ENCODE results near the gene TENT4A.

Gene TENT4A

DNA sequence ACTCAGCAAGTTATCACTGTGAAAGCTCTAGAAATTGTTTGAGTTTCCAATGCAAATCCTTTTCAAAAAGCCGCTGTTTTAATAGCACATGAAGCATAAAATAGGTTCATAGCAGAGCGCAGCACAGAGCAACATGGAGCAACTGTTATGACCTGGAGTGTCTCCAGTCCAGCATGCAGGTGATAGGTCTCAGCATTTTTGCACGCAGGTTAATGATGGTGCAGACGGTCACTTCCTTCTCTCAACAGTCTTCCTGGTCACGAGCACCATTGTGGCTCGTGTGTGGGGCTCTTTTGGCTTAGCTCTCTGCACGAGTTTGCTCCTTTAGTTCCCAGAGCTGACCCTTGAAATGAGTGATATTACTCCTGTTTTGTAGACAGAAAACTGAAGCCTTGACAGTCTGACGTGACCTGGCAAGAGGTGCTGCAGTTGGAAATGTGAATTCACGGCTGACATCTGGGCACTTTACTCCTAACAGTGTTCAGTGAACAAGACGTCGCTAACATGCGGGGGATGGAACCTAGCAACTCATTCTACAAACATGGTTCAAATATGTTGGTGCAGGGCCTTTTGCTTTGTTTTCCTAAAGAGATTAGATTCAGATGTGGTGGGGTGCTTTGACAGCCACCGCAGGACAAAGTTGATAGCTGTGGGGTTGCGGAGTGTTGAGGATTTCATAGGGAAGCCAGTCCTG is 10.0 kb downstream of the TENT4A start:
- TF ChIP-seq ESRRG (CRISPR knock-in tag; IDR thresholded peaks at IDR 0.05) (no peak), ZNF8 (CRISPR knock-in tag; IDR thresholded peaks at IDR 0.05) (no peak), PPARA (CRISPR knock-in tag; IDR thresholded peaks at IDR 0.05; ENCODE audit: borderline replicate concordance) (no peak), ZFP30 (CRISPR knock-in tag; IDR thresholded peaks at IDR 0.05) (no peak), ZC3H10 (CRISPR knock-in tag; IDR thresholded peaks at IDR 0.05) (no peak), CSDC2 (CRISPR knock-in tag; IDR thresholded peaks at IDR 0.05) (no peak), TOX (CRISPR knock-in tag; IDR thresholded peaks at IDR 0.05; ENCODE audit: borderline replicate concordance) (no peak), TCF4 (CRISPR knock-in tag; IDR thresholded peaks at IDR 0.05; ENCODE audit: borderline replicate concordance) (no peak), GLIS3 (CRISPR knock-in tag; IDR thresholded peaks at IDR 0.05) (no peak), ARNTL (CRISPR knock-in tag; IDR thresholded peaks at IDR 0.05; ENCODE audit: borderline replicate concordance, low read depth) (no peak)
- TF ChIP-seq, protein P1, sequence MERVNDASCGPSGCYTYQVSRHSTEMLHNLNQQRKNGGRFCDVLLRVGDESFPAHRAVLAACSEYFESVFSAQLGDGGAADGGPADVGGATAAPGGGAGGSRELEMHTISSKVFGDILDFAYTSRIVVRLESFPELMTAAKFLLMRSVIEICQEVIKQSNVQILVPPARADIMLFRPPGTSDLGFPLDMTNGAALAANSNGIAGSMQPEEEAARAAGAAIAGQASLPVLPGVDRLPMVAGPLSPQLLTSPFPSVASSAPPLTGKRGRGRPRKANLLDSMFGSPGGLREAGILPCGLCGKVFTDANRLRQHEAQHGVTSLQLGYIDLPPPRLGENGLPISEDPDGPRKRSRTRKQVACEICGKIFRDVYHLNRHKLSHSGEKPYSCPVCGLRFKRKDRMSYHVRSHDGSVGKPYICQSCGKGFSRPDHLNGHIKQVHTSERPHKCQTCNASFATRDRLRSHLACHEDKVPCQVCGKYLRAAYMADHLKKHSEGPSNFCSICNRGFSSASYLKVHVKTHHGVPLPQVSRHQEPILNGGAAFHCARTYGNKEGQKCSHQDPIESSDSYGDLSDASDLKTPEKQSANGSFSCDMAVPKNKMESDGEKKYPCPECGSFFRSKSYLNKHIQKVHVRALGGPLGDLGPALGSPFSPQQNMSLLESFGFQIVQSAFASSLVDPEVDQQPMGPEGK (CRISPR knock-in tag; IDR thresholded peaks at IDR 0.05; ENCODE audit: borderline replicate concordance): no peak
- TF ChIP-seq, protein P2, sequence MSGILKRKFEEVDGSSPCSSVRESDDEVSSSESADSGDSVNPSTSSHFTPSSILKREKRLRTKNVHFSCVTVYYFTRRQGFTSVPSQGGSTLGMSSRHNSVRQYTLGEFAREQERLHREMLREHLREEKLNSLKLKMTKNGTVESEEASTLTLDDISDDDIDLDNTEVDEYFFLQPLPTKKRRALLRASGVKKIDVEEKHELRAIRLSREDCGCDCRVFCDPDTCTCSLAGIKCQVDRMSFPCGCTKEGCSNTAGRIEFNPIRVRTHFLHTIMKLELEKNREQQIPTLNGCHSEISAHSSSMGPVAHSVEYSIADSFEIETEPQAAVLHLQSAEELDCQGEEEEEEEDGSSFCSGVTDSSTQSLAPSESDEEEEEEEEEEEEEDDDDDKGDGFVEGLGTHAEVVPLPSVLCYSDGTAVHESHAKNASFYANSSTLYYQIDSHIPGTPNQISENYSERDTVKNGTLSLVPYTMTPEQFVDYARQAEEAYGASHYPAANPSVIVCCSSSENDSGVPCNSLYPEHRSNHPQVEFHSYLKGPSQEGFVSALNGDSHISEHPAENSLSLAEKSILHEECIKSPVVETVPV (CRISPR knock-in tag; IDR thresholded peaks at IDR 0.05): no peak
- ATAC-seq: no peak

DNA sequence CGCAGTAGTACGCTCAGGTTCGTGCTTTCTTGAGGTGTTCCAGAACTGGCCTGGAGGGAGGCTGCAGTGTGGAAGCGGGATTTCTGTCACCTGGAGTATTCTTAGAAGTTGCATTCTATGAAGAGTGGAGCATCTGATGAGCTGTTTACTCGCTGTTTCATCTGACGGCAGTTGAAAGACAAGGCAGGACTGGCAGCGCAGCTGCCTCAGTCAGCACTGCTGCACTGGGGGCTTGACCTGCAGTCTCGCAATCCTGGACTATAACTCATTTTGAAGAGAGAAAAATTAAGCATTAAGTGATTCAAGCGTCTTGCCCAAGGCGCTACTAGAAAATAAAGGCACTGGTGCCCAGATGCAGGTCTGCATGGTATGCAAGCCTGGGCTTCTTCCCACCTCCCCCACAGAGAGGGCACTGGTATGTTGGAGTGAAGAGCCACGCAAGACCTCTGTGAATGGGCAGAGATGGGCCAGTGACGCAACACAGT is 10.6 kb downstream of the TENT4A start:
- ATAC-seq: no peak
- TF ChIP-seq, protein P1 (CRISPR knock-in tag; IDR thresholded peaks at IDR 0.05; ENCODE audit: borderline replicate concordance): no peak
- TF ChIP-seq TOX (CRISPR knock-in tag; IDR thresholded peaks at IDR 0.05; ENCODE audit: borderline replicate concordance) (no peak), GLIS3 (CRISPR knock-in tag; IDR thresholded peaks at IDR 0.05) (no peak), PPARA (CRISPR knock-in tag; IDR thresholded peaks at IDR 0.05; ENCODE audit: borderline replicate concordance) (no peak), BACH2 (CRISPR knock-in tag; IDR thresholded peaks at IDR 0.05; ENCODE audit: borderline replicate concordance) (no peak), ZNF565 (CRISPR knock-in tag; conservative IDR thresholded peaks at IDR 0.05; ENCODE audit: low read depth) (no peak), CSDC2 (CRISPR knock-in tag; IDR thresholded peaks at IDR 0.05) (no peak), ZFP3 (CRISPR knock-in tag; IDR thresholded peaks at IDR 0.05) (no peak), OSR1 (CRISPR knock-in tag; IDR thresholded peaks at IDR 0.05) (no peak), ZNF8 (CRISPR knock-in tag; IDR thresholded peaks at IDR 0.05) (no peak), ARNTL (CRISPR knock-in tag; IDR thresholded peaks at IDR 0.05; ENCODE audit: borderline replicate concordance, low read depth) (no peak)
- TF ChIP-seq, protein P3, sequence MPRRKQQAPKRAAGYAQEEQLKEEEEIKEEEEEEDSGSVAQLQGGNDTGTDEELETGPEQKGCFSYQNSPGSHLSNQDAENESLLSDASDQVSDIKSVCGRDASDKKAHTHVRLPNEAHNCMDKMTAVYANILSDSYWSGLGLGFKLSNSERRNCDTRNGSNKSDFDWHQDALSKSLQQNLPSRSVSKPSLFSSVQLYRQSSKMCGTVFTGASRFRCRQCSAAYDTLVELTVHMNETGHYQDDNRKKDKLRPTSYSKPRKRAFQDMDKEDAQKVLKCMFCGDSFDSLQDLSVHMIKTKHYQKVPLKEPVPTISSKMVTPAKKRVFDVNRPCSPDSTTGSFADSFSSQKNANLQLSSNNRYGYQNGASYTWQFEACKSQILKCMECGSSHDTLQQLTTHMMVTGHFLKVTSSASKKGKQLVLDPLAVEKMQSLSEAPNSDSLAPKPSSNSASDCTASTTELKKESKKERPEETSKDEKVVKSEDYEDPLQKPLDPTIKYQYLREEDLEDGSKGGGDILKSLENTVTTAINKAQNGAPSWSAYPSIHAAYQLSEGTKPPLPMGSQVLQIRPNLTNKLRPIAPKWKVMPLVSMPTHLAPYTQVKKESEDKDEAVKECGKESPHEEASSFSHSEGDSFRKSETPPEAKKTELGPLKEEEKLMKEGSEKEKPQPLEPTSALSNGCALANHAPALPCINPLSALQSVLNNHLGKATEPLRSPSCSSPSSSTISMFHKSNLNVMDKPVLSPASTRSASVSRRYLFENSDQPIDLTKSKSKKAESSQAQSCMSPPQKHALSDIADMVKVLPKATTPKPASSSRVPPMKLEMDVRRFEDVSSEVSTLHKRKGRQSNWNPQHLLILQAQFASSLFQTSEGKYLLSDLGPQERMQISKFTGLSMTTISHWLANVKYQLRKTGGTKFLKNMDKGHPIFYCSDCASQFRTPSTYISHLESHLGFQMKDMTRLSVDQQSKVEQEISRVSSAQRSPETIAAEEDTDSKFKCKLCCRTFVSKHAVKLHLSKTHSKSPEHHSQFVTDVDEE (CRISPR knock-in tag; IDR thresholded peaks at IDR 0.05): no peak
- TF ChIP-seq, protein P4, sequence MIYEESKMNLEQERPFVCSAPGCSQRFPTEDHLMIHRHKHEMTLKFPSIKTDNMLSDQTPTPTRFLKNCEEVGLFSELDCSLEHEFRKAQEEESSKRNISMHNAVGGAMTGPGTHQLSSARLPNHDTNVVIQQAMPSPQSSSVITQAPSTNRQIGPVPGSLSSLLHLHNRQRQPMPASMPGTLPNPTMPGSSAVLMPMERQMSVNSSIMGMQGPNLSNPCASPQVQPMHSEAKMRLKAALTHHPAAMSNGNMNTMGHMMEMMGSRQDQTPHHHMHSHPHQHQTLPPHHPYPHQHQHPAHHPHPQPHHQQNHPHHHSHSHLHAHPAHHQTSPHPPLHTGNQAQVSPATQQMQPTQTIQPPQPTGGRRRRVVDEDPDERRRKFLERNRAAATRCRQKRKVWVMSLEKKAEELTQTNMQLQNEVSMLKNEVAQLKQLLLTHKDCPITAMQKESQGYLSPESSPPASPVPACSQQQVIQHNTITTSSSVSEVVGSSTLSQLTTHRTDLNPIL (CRISPR knock-in tag; IDR thresholded peaks at IDR 0.05; ENCODE audit: low read depth): no peak

DNA sequence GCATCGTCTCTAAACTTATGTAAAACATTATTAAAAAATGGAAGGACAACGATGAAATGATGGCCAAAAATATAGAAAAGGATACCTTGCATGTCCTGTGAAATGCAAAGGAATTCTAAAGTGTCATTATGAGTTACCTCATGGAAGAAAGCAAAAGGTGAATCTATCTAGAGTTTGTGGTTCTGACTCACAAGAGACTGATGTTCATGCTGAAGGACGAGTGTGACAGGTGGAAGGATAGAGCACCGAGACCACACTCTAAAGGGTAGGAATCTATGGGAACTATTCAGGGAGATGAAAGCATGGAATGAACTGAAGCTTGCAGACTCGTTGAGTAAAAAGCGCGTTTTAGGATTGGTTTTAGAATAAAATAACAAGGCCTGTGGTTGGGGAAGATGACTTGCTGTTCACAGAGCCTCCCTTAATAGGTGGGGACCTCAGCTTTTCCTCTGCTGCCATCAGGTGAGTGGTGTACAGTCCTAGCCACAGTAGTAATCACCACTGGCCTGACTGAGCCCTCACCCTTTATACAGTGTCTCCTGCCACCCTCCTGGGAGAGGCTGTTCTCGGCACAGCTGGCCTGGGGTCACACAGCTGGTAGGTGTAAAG is 11.2 kb downstream of the TENT4A start:
- no peak for ATAC-seq
- no peak for TF ChIP-seq RARB (CRISPR knock-in tag; IDR thresholded peaks at IDR 0.05)
- TF ChIP-seq TCF4 (CRISPR knock-in tag; IDR thresholded peaks at IDR 0.05; ENCODE audit: borderline replicate concordance): no peak
- no peak for TF ChIP-seq ZC3H10 (CRISPR knock-in tag; IDR thresholded peaks at IDR 0.05)
- TF ChIP-seq, protein P5, sequence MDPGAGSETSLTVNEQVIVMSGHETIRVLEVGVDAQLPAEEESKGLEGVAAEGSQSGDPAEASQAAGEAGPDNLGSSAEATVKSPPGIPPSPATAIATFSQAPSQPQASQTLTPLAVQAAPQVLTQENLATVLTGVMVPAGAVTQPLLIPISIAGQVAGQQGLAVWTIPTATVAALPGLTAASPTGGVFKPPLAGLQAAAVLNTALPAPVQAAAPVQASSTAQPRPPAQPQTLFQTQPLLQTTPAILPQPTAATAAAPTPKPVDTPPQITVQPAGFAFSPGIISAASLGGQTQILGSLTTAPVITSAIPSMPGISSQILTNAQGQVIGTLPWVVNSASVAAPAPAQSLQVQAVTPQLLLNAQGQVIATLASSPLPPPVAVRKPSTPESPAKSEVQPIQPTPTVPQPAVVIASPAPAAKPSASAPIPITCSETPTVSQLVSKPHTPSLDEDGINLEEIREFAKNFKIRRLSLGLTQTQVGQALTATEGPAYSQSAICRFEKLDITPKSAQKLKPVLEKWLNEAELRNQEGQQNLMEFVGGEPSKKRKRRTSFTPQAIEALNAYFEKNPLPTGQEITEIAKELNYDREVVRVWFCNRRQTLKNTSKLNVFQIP (CRISPR knock-in tag; IDR thresholded peaks at IDR 0.05; ENCODE audit: borderline replicate concordance, low read depth): no peak
- no peak for TF ChIP-seq ZNF565 (CRISPR knock-in tag; conservative IDR thresholded peaks at IDR 0.05; ENCODE audit: low read depth)
- TF ChIP-seq, protein P3 (CRISPR knock-in tag; IDR thresholded peaks at IDR 0.05): no peak
- no peak for TF ChIP-seq SNAI2 (CRISPR knock-in tag; IDR thresholded peaks at IDR 0.05)
- TF ChIP-seq OSR1 (CRISPR knock-in tag; IDR thresholded peaks at IDR 0.05): no peak
- no peak for TF ChIP-seq ARNTL (CRISPR knock-in tag; IDR thresholded peaks at IDR 0.05; ENCODE audit: borderline replicate concordance, low read depth)
- TF ChIP-seq PPARA (CRISPR knock-in tag; IDR thresholded peaks at IDR 0.05; ENCODE audit: borderline replicate concordance): no peak
